ENCODE results near the gene RPP40.
A peak's percentile ranks its signal among the peaks of the same experiment; 100 is the strongest.
"Not testable (repeated sequence)": the region's sequence is repeated elsewhere in the genome, so short reads cannot be mapped to it uniquely, and the experiment has no call there.

The RPP40 gene

GRCh38 chr6:5006222-5006621 lies 2.4 kb upstream of the RPP40 start:
- Histone ChIP-seq H3K27me3 (ENCODE audit: control insufficient read depth, insufficient read depth, low read length) (no peaks in the 10 kb centered on the region), H3K4me3 (ENCODE audit: low read length) (no peak overlapping the region), H3K9ac (ENCODE audit: low read length) (no peak overlapping the region), H3K27ac (ENCODE audit: low read depth, low read length) (no peak overlapping the region), H3K4me1 (ENCODE audit: control insufficient read depth, insufficient read depth, low read length) (peaks cover 4% of the 10 kb centered on the region), H3K36me3 (ENCODE audit: control insufficient read depth, insufficient read depth, low read length) (peaks cover 3% of the 10 kb centered on the region)

DNA sequence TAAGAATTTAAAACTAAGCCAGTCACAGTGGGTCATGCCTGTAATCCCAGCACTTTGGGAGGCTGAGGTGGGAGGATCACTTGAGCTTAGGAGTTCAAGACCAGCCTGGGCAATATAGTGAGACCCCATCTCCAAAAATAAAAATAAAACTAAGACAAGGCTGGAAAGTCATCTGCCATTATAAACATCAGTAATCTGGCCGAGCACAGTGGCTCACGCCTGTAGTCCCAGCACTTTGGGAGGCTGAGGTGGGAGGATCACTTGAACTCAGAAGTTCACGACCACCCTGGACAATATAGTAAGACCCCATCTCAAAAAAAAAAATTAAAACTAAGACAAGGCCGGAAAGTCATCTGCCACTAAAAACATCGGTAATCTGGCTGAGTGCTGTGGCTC lies 1.2 kb upstream of the RPP40 start:
- H3K4me1 ChIP-seq (ENCODE audit: control insufficient read depth, insufficient read depth, low read length); H3K9ac ChIP-seq (ENCODE audit: low read length); H3K4me3 ChIP-seq (ENCODE audit: low read length); H3K27me3 ChIP-seq (ENCODE audit: control insufficient read depth, insufficient read depth, low read length); H3K36me3 ChIP-seq (ENCODE audit: control insufficient read depth, insufficient read depth, low read length): not testable (repeated sequence)
- peak overlapping the region; percentile 96 for H3K27ac ChIP-seq (ENCODE audit: low read depth, low read length)

DNA sequence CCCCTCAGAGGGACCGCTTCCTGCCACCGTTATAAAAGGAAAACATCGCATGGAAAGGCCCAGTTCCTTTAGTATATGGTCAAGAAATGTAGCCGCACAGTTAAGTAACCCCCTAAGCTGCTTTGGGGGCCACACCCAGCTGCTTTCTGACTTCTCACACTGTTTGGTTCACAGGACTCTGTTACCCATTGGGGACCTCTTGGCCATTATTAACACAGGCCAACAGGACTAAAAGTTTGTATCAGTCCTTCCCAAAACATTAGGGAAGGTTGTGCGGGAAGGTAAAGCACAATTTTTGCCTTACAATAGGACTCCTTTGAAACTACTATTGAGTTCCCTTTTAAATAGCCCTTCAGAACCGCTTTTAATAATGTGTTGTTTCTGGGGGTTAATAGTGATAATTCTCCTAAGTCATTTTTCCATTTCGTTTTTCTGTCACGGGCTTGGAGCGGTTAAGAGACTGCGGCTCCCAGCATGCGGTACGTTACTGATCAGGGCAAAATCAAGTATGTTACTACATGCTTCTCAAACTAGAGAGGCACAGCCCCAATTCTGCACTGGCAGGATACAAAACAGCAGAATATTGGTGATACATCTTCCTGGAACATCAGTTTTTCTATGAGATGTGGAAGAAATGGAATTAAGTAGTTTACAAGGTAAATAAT lies 668 bp upstream of the RPP40 start:
- H3K4me1 ChIP-seq (ENCODE audit: control insufficient read depth, insufficient read depth, low read length), result peaks cover 4% of the 10 kb centered on the region
- peaks cover 3% of the 10 kb centered on the region for H3K36me3 ChIP-seq (ENCODE audit: control insufficient read depth, insufficient read depth, low read length)
- H3K9ac ChIP-seq (ENCODE audit: low read length), result peak overlapping the region; percentile 84
- peak overlapping the region; percentile 96 for H3K27ac ChIP-seq (ENCODE audit: low read depth, low read length)
- no peaks in the 10 kb centered on the region for H3K27me3 ChIP-seq (ENCODE audit: control insufficient read depth, insufficient read depth, low read length)
- peak overlapping the region; percentile 90 for H3K4me3 ChIP-seq (ENCODE audit: low read length)

DNA sequence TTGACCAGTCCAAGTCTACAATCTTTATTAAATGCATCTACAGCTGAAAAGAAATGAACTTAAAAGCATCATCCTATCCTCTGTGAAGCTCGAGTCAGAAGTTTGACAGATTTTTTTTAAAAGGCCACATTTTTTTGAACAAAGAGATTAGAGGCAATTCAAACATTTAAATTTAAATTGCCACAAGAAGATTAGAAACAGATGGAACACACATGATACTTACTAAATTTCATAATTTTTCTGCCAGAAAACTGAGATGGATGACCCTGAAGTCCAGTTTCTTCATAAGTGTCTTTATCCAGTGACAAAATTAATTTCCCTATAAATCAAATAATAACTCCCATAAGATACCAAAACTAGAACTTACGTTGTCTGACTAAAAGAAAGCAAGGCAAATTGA lies 4.3 kb downstream of the RPP40 start:
- no peak overlapping the region for H3K27ac ChIP-seq (ENCODE audit: low read depth, low read length)
- H3K4me1 ChIP-seq (ENCODE audit: control insufficient read depth, insufficient read depth, low read length), result peaks cover 2% of the 10 kb centered on the region
- no peak overlapping the region for H3K9ac ChIP-seq (ENCODE audit: low read length)
- H3K27me3 ChIP-seq (ENCODE audit: control insufficient read depth, insufficient read depth, low read length), result no peaks in the 10 kb centered on the region
- peaks cover 6% of the 10 kb centered on the region for H3K36me3 ChIP-seq (ENCODE audit: control insufficient read depth, insufficient read depth, low read length)
- no peak overlapping the region for H3K4me3 ChIP-seq (ENCODE audit: low read length)

DNA sequence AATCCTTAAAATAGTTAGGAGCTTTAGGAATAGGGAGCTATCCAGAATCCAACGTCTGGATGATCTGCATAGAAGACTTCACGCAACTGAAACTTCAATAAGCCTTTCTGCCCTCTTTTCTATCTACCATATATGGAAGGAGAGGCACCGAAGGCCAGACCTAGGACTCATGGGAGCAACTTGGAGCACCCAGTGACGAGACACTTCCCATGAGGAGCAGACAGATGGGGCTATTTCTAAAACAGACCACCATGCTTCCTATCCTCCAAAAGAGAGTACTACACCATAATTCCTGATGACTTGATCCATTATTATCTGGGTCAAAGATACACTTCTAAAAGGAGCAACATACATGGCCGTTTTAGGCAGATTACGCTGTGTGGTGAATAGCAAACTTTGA lies 6.0 kb downstream of the RPP40 start:
- no peak overlapping the region for H3K9ac ChIP-seq (ENCODE audit: low read length)
- H3K4me1 ChIP-seq (ENCODE audit: control insufficient read depth, insufficient read depth, low read length), result no peaks in the 10 kb centered on the region
- no peak overlapping the region for H3K4me3 ChIP-seq (ENCODE audit: low read length)
- H3K27me3 ChIP-seq (ENCODE audit: control insufficient read depth, insufficient read depth, low read length), result no peaks in the 10 kb centered on the region
- H3K27ac ChIP-seq (ENCODE audit: low read depth, low read length), result no peak overlapping the region
- H3K36me3 ChIP-seq (ENCODE audit: control insufficient read depth, insufficient read depth, low read length), result peaks cover 9% of the 10 kb centered on the region

DNA sequence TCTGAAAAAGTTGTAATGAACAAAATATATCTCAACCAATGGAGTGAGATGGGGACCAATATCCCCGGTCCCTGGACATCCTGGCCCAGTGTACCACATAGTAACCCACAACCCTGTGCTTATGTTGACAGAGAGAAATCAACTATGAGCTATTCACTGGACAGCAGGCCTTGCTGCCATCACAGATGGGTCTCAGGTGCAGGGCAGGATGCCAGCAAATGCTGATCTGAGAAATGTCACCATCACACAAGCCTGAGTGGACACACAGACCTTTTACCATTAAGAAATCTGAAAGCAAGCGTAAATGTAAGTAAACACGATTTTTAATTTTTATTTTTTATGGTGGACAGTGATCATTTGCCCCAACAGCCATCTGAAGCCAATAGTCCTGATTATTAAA lies 9.1 kb downstream of the RPP40 start:
- no peak overlapping the region for H3K9ac ChIP-seq (ENCODE audit: low read length)
- H3K27ac ChIP-seq (ENCODE audit: low read depth, low read length), result no peak overlapping the region
- H3K4me1 ChIP-seq (ENCODE audit: control insufficient read depth, insufficient read depth, low read length), result no peaks in the 10 kb centered on the region
- H3K36me3 ChIP-seq (ENCODE audit: control insufficient read depth, insufficient read depth, low read length), result peaks cover 6% of the 10 kb centered on the region
- no peak overlapping the region for H3K4me3 ChIP-seq (ENCODE audit: low read length)
- H3K27me3 ChIP-seq (ENCODE audit: control insufficient read depth, insufficient read depth, low read length), result no peaks in the 10 kb centered on the region

DNA sequence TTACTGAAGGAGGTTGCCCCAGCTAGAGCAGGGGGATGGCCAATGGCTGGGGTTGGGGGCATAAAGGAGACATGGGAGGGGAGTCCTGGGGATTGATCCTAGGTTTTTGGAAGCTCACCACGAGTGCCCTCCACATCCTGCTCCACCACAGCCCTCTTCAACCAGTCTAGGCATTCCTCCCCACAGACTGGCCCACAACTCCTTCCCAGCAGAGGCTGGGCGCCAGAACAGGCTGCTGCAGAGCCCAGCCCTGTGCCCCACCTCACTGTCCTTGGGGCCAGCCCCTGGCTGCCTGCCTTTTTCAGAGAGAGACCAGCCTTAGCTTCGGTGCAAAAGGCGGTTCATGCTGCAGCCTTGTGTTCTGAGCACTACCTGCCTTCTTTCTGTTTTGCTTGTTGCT lies 16.4 kb downstream of the RPP40 start:
- H3K9ac ChIP-seq (ENCODE audit: low read length), result no peak overlapping the region
- no peak overlapping the region for H3K4me3 ChIP-seq (ENCODE audit: low read length)
- H3K36me3 ChIP-seq (ENCODE audit: control insufficient read depth, insufficient read depth, low read length), result no peaks in the 10 kb centered on the region
- no peaks in the 10 kb centered on the region for H3K4me1 ChIP-seq (ENCODE audit: control insufficient read depth, insufficient read depth, low read length)
- H3K27me3 ChIP-seq (ENCODE audit: control insufficient read depth, insufficient read depth, low read length), result no peaks in the 10 kb centered on the region
- no peak overlapping the region for H3K27ac ChIP-seq (ENCODE audit: low read depth, low read length)

DNA sequence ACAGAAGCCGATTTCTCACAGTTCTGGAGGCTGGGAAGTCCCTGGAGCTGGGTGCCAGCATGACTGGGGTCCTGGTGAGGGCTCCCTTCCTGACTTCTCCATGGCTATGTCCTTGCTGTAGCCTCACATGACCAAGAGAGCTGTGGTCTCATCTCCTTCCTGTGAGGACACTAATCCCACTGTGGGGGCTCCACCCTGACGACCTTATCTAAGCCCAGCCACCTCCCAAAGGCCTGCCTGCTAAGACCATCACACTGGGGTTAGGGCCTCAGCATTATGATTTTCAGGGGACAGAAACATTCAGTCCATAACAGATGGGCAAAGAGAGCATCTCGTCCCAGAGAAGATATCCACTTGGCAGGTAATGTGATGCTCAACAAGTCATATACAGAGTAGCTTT lies 16.8 kb downstream of the RPP40 start:
- Histone ChIP-seq H3K27ac (ENCODE audit: low read depth, low read length) (no peak overlapping the region), H3K36me3 (ENCODE audit: control insufficient read depth, insufficient read depth, low read length) (no peaks in the 10 kb centered on the region), H3K9ac (ENCODE audit: low read length) (no peak overlapping the region), H3K4me1 (ENCODE audit: control insufficient read depth, insufficient read depth, low read length) (no peaks in the 10 kb centered on the region), H3K4me3 (ENCODE audit: low read length) (no peak overlapping the region), H3K27me3 (ENCODE audit: control insufficient read depth, insufficient read depth, low read length) (no peaks in the 10 kb centered on the region)

GRCh38 chr6:4983322-4983721 lies 20.5 kb downstream of the RPP40 start:
- peaks cover 2% of the 10 kb centered on the region for H3K4me1 ChIP-seq (ENCODE audit: control insufficient read depth, insufficient read depth, low read length)
- H3K36me3 ChIP-seq (ENCODE audit: control insufficient read depth, insufficient read depth, low read length), result no peaks in the 10 kb centered on the region
- no peaks in the 10 kb centered on the region for H3K27me3 ChIP-seq (ENCODE audit: control insufficient read depth, insufficient read depth, low read length)
- no peak overlapping the region for H3K27ac ChIP-seq (ENCODE audit: low read depth, low read length)
- no peak overlapping the region for H3K9ac ChIP-seq (ENCODE audit: low read length)
- no peak overlapping the region for H3K4me3 ChIP-seq (ENCODE audit: low read length)

GRCh38 chr6:4981761-4982160 lies 22.1 kb downstream of the RPP40 start:
- Histone ChIP-seq H3K36me3 (ENCODE audit: control insufficient read depth, insufficient read depth, low read length) (no peaks in the 10 kb centered on the region), H3K4me3 (ENCODE audit: low read length) (no peak overlapping the region), H3K27ac (ENCODE audit: low read depth, low read length) (no peak overlapping the region), H3K4me1 (ENCODE audit: control insufficient read depth, insufficient read depth, low read length) (peaks cover 2% of the 10 kb centered on the region), H3K9ac (ENCODE audit: low read length) (no peak overlapping the region), H3K27me3 (ENCODE audit: control insufficient read depth, insufficient read depth, low read length) (no peaks in the 10 kb centered on the region)

DNA sequence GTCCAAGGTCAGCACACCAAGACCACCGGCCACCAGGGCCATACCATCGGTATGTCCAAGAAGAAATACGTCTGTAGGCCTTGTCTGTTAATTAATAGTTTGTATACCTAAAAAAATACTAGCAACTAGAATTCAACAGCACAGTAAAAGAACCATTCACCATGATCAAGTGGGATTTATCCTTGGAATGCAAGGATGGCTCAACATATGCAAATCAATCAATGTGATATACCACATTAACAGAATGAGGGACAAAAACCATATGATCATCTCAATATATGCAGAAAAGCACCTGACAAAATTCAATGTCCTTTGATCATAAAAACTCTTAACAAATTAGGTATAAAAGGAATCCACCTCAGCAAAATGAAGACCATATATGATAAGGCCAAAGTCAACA lies 24.4 kb downstream of the RPP40 start:
- H3K36me3 ChIP-seq (ENCODE audit: control insufficient read depth, insufficient read depth, low read length), result no peaks in the 10 kb centered on the region
- no peaks in the 10 kb centered on the region for H3K27me3 ChIP-seq (ENCODE audit: control insufficient read depth, insufficient read depth, low read length)
- H3K4me1 ChIP-seq (ENCODE audit: control insufficient read depth, insufficient read depth, low read length), result peaks cover 8% of the 10 kb centered on the region

GRCh38 chr6:4977468-4977867 lies 26.4 kb downstream of the RPP40 start:
- H3K4me1 ChIP-seq (ENCODE audit: control insufficient read depth, insufficient read depth, low read length), result peaks cover 15% of the 10 kb centered on the region
- H3K36me3 ChIP-seq (ENCODE audit: control insufficient read depth, insufficient read depth, low read length), result no peaks in the 10 kb centered on the region
- no peak overlapping the region for H3K27ac ChIP-seq (ENCODE audit: low read depth, low read length)
- no peak overlapping the region for H3K9ac ChIP-seq (ENCODE audit: low read length)
- no peaks in the 10 kb centered on the region for H3K27me3 ChIP-seq (ENCODE audit: control insufficient read depth, insufficient read depth, low read length)
- no peak overlapping the region for H3K4me3 ChIP-seq (ENCODE audit: low read length)

More for the DNA sequence above, 24.4 kb downstream of the RPP40 start:
- H3K4me3 ChIP-seq (ENCODE audit: low read length), result no peak overlapping the region
- H3K9ac ChIP-seq (ENCODE audit: low read length), result no peak overlapping the region
- H3K27ac ChIP-seq (ENCODE audit: low read depth, low read length), result no peak overlapping the region

GRCh38 chr6:4975506-4975905 lies 28.3 kb downstream of the RPP40 start:
- H3K36me3 ChIP-seq (ENCODE audit: control insufficient read depth, insufficient read depth, low read length), result no peaks in the 10 kb centered on the region
- no peaks in the 10 kb centered on the region for H3K27me3 ChIP-seq (ENCODE audit: control insufficient read depth, insufficient read depth, low read length)
- no peak overlapping the region for H3K4me3 ChIP-seq (ENCODE audit: low read length)
- peaks cover 18% of the 10 kb centered on the region for H3K4me1 ChIP-seq (ENCODE audit: control insufficient read depth, insufficient read depth, low read length)
- no peak overlapping the region for H3K9ac ChIP-seq (ENCODE audit: low read length)
- no peak overlapping the region for H3K27ac ChIP-seq (ENCODE audit: low read depth, low read length)
